GM12864 (cell line): ENCODE data around the gene TNFRSF11A.

ENCODE experiments used
- DNase-seq: peaks from one replicate; pipeline ENCODE4 v3.0.0-alpha.2; 2011; ENCODE audit warnings: low read depth
- H3K4me3 ChIP-seq: 2 replicates; pipeline ENCODE4 v1.5.1; 2011; ENCODE audit warnings: mild to moderate bottlenecking, low read depth, low read length, control low read depth
- TF ChIP-seq, protein P1 (sequence below): IDR thresholded peaks from 2 replicates; pipeline ENCODE4 v1.5.1; 2011; ENCODE audit warnings: low read depth, mild to moderate bottlenecking, moderate library complexity, low read length, control low read depth, inconsistent platforms; ENCODE audit errors: missing control alignments

The TNFRSF11A gene

DNA sequence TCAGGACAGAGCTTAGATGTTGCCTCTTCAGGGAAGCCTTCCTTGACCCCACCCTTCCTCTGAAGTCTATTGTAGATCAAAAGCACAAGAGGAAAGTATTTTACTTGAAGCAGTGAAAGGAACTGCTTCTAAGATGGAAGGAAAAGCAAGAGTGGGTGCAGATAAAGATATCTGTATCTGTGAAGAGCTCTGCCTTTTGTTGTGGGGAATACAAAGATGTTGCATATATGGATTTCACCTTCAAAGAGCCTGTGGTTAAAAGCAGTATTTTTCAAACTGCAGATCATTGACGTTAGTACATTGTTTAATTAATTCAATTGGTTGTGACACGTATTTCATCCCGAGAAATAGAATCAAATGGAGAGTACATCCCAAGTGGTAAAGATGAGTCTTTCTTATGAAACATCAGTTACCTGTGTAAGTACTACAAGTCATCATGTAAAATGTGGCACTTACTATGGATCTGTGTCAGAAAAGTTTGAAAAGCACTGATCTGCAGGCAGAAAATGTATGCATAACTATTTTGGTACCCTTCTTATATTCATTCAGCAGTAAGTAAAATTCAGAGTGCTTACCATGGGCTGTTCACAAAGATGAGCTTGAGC lies 24.6 kb upstream of the TNFRSF11A start:
- no peak for DNase-seq
- TF ChIP-seq, protein P1, sequence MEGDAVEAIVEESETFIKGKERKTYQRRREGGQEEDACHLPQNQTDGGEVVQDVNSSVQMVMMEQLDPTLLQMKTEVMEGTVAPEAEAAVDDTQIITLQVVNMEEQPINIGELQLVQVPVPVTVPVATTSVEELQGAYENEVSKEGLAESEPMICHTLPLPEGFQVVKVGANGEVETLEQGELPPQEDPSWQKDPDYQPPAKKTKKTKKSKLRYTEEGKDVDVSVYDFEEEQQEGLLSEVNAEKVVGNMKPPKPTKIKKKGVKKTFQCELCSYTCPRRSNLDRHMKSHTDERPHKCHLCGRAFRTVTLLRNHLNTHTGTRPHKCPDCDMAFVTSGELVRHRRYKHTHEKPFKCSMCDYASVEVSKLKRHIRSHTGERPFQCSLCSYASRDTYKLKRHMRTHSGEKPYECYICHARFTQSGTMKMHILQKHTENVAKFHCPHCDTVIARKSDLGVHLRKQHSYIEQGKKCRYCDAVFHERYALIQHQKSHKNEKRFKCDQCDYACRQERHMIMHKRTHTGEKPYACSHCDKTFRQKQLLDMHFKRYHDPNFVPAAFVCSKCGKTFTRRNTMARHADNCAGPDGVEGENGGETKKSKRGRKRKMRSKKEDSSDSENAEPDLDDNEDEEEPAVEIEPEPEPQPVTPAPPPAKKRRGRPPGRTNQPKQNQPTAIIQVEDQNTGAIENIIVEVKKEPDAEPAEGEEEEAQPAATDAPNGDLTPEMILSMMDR, result no peak

DNA sequence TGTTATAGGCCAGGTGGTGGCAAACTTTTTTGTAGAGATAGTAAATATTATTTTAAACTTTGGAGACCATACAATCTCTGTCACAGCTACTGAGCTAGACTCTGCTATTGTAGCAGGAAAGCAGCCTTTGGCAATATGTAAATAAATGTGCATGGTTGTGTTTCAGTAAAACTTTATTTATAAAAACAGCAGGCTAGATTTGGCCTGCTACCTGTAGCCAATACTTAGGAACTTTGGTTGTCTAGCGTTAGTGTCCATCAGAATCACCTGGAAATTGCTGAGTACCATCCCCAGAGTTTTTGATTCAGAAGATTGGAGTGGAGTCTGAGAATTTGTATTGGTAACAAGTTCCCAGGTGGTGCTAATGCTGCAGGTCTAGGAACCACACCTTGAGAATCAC lies 23.8 kb upstream of the TNFRSF11A start:
- no peak for DNase-seq
- TF ChIP-seq, protein P1, result no peak
- no peak overlapping the region for H3K4me3 ChIP-seq

More for the DNA sequence above, 24.6 kb upstream of the TNFRSF11A start:
- no peak overlapping the region for H3K4me3 ChIP-seq

DNA sequence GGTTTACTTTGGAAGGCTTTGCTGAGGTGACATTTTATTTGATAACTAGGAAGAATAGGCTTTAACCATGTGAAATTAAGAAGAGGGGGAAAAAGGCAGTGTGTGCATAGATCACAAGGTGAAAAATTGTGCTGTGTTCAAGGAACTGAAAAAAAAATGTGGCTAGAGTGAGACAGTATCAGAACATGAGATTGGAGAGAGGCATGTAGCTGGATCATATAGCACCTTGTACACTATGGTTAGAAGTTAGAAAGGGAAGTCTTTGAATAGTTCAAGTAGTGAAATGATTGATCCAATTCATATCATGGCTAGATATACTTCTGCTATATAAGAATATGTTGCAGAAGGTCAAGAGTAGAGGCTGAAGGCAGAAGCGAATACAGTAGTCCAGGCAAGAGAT lies 12.3 kb upstream of the TNFRSF11A start:
- TF ChIP-seq, protein P1, result no peak
- no peak overlapping the region for H3K4me3 ChIP-seq
- no peak for DNase-seq

DNA sequence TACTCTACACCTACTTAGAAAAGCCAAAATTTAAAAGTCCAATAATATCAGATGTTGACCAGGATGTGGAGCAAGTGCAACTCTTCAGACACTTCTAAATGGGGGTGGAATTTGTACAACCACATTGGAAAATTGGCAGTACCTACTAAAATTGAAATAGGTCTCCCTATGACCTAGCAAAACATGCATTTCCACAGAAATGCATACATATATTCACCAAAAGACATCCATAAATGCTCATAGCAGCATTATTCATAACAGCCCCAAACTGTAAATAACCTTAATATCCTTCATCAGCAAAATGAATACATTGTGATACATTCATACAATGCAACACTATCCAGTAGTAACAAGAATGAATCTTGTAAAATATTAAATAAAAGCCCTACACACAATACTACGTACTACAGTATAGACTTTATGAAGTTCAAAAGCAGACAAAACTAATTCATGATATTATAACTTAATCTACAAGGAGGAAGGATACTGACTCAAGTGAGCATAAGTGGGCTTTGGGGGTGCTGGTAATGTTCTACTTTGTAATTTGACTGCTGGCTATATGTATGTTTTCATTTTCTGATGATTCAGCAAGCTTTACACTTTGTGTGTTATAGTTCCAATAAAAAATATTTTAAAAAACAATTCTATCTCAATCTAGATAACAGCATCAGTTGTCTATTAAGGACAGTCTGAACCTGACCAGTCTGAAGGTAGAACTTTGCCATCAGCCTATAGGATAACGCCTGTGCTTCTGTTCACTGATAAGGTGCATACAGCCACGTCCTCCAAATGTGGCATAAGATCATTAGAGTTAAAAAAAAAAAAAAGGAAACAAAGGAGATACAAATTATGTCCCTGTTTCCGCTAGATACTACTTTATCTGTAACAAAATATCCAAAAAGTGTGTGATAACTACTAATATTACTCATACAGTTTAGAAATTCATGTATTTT lies 6.6 kb upstream of the TNFRSF11A start:
- no peak overlapping the region for H3K4me3 ChIP-seq
- TF ChIP-seq, protein P1, result no peak
- DNase-seq, result no peak

GRCh38 chr18:62321201-62321600 lies 3.9 kb upstream of the TNFRSF11A start:
- no peak for DNase-seq
- TF ChIP-seq, protein P1, result no peak
- no peak overlapping the region for H3K4me3 ChIP-seq

GRCh38 chr18:62323483-62324180 lies 1.5 kb upstream of the TNFRSF11A start:
- no peak for DNase-seq
- no peak overlapping the region for H3K4me3 ChIP-seq
- TF ChIP-seq, protein P1, result no peak
